OCI-LY3 (cell line): Measurements from ENCODE around the gene ILKAP.

Source experiments
- CTCF ChIP-seq: fragments of 200-600, 300-600 bp; sonication (generic); IDR thresholded peaks from 2 replicates; pipeline ENCODE4 v1.5.1; 2014; ENCODE audit warnings: antibody characterized with exemption, low read length, low read depth
- EZH2phosphoT487 ChIP-seq: fragments of 200-600 bp; shearing (Covaris generic); IDR thresholded peaks from 2 replicates; pipeline ENCODE4 v1.6.1; 2018; ENCODE audit warnings: antibody characterized with exemption, mixed run types, low read depth

DNA sequence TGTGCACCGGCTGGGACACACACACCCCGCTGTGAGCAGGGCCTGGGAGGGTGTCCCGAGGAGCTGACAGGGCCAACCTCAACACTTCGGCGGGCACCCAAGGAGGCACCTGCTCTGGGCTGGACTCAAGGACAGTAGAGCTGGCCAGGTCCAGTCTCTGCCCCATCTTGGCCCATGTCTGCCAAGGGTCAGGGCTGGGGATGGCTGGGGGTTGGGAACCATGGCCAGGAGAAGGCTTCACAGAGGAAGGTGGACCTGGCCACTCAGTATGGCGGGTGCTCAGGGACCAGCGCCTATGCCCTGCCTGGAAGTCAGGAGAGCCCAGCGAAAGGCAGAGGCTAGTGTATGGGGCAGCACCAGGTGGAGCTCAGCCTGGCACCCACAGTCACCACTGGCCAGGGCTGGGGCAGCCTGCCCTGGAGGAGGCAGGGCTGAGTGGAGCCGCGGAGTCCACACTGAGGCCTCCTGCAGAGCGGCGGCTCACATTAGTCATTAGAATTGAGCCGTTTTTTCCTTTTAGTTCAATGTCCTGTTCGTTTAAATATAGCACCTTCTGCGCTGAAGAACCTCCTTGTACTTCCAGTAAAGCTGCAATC is 40.6 kb downstream of the ILKAP start:
- no peak for TF ChIP-seq CTCF
- TF ChIP-seq EZH2phosphoT487 = no peak
